NCI-H2107 treated with DMSO at 0.1 percent for 48 hours (cell line): ENCODE data around the gene CKM.
"Not testable (repeated sequence)": the region's sequence is repeated elsewhere in the genome, so short reads cannot be mapped to it uniquely, and the experiment has no call there.

Source experiments
- DNase-seq: peaks from one replicate; lab custom pipeline; 2025; ENCODE audit not compliant: unreplicated experiment; lab: John Stamatoyannopoulos, UW

The CKM gene

GRCh38 chr19:45349430-45349941 lies 26.8 kb upstream of the CKM start:
- DNase-seq: no peak

GRCh38 chr19:45349126-45349415 lies 26.4 kb upstream of the CKM start:
- no peak for DNase-seq

GRCh38 chr19:45348367-45349125 lies 25.9 kb upstream of the CKM start:
- no peak for DNase-seq

- no peak for DNase-seq
Measured at GRCh38 chr19:45347570-45348366, 25.1 kb upstream of the CKM start.

- DNase-seq: peak; percentile 26
Measured at GRCh38 chr19:45346449-45346848, 23.8 kb upstream of the CKM start.

GRCh38 chr19:45345506-45345860 lies 22.8 kb upstream of the CKM start:
- no peak for DNase-seq

- DNase-seq: no peak
Measured at GRCh38 chr19:45344621-45345505, 22.2 kb upstream of the CKM start.

- no peak for DNase-seq
Measured at GRCh38 chr19:45342911-45343310, 20.2 kb upstream of the CKM start.

- no peak for DNase-seq
Measured at GRCh38 chr19:45340899-45341453, 18.3 kb upstream of the CKM start.

GRCh38 chr19:45340232-45340898 lies 17.7 kb upstream of the CKM start, which contains the start of gene KLC3:
Gene KLC3, plus strand, starts transcription at chr19:45340750. Its CDS starts 4,792 bp downstream, at chr19:45345542.
- DNase-seq: no peak

- no peak for DNase-seq
Measured at GRCh38 chr19:45339629-45340028, 17.0 kb upstream of the CKM start.

- DNase-seq: no peak
Measured at GRCh38 chr19:45336696-45337251, 14.1 kb upstream of the CKM start.

GRCh38 chr19:45334881-45335280 lies 12.2 kb upstream of the CKM start:
- DNase-seq: not testable (repeated sequence)

- DNase-seq: no peak
Measured at GRCh38 chr19:45333609-45334303, 11.1 kb upstream of the CKM start.

GRCh38 chr19:45331411-45331810 lies 8.7 kb upstream of the CKM start:
- DNase-seq: peak; percentile 70

GRCh38 chr19:45327404-45328143 lies 4.9 kb upstream of the CKM start:
- DNase-seq: no peak

GRCh38 chr19:45324349-45324907 lies 1.8 kb upstream of the CKM start:
- DNase-seq: no peak

- DNase-seq: no peak
Measured at GRCh38 chr19:45323671-45324081, 1.0 kb upstream of the CKM start.

GRCh38 chr19:45322311-45322710 lies 364 bp downstream of the CKM start:
- DNase-seq: peak; percentile 9
